GM21717 (cell line): ENCODE results near the gene SPOCK3.

Experiments used
- ATAC-seq: cut with Tn5 transposase; IDR thresholded peaks from one replicate; pipeline ENCODE4 v1.9.1; 2021; ENCODE audit warnings: mild to moderate bottlenecking, moderate library complexity; ENCODE audit not compliant: unreplicated experiment

Gene SPOCK3

GRCh38 chr4:167041524-167041923 lies 192.8 kb downstream of the SPOCK3 start:
- ATAC-seq = no peak

GRCh38 chr4:167035390-167035789 lies 198.9 kb downstream of the SPOCK3 start:
- no peak for ATAC-seq

GRCh38 chr4:167034983-167035382 lies 199.3 kb downstream of the SPOCK3 start:
- no peak for ATAC-seq

- no peak for ATAC-seq
Observed at GRCh38 chr4:167032871-167033270, 201.4 kb downstream of the SPOCK3 start.

DNA sequence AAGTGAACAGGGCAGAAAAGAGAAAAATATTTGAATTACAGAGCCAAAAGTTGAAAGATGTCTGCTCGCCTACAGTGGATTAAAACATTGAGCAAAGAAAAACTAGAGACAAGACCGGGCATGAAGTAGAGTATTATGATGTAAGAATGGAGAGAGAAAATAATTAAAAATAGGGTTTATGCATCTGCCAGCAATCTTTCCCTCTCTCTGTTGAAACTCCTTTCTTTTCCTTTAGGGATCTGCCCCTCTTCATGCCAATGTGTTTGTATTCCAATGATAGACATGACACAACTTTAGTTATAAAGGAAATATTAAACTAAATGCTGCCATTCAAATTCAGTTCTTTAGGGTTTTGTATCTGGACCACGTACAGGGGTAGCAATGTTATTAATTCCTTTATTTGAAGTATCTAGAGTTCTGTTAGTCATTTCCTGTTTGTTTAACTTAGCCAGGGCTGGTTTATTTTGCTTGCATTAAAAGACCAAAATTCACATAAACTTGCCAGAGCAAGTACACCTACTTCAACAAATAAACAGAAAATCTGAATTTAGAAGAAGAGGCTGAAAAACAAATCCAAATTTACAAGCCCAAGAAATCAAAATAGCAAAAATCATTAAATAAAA lies 202.6 kb downstream of the SPOCK3 start:
- no peak for ATAC-seq

GRCh38 chr4:167028976-167029375 lies 205.3 kb downstream of the SPOCK3 start:
- no peak for ATAC-seq

DNA sequence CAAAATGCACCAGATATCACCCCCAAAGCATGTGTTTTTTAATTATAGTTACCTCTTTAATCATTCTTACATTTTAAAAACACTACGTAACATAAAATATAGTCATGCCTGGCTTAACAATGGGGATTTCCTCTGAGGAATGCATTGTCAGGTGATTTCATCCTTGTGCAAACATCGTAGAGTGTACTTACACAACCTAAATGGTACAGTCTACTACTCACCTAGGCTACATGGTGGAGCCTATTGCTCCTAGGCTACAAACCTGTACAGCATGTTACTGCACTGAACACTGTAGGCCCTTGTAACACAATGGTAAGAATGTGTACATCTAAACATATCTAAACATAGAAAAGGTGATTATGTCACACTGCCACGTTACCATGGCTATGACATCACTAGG lies 208.6 kb downstream of the SPOCK3 start:
- ATAC-seq = no peak

DNA sequence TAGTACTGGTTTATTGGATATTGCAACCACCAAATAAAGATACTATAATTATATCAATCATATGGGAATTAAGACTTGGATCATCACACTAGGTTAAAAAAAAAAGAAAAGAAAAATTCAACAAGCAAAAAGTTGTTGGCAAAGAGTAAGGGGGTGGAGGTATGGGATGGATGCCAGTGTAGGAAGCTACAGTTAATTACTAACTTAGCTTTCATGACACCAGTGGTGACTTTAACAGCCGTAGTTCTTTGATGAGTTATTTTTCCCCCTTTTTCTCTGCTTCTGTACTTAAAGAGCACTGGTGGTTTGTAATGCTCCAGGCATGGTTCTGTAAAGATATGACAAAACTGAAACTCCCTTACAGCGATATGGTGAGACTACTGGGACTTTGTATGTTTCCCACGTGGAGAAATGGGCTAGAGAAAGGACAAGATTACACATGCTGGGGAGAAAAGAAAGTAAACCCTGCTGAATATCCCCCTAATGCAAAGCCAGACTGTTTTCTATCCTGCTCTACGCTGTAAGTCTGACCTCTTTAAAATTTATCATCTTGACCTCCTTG lies 210.8 kb downstream of the SPOCK3 start:
- no peak for ATAC-seq

GRCh38 chr4:167021545-167022155 lies 212.6 kb downstream of the SPOCK3 start:
- peak; percentile 73 for ATAC-seq

GRCh38 chr4:167020410-167020809 lies 213.9 kb downstream of the SPOCK3 start:
- no peak for ATAC-seq

DNA sequence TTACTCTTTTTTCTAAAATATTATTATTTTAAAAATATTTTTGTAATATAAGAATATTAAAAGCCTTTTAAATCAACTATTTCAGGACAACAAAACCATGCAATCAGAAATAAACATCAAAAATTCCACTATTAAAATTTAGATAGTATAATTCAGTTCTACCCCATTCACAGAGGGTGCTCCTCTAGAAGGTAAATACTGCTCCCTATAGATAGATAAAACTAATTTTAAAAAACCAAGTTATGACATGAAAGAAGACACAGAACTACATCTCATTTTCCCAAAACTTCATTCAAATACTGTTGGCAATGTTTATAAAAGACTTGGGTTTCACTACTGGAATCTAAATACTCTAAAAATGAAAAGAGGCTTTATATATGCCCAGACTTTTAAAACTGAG lies 219.3 kb downstream of the SPOCK3 start:
- ATAC-seq = no peak

DNA sequence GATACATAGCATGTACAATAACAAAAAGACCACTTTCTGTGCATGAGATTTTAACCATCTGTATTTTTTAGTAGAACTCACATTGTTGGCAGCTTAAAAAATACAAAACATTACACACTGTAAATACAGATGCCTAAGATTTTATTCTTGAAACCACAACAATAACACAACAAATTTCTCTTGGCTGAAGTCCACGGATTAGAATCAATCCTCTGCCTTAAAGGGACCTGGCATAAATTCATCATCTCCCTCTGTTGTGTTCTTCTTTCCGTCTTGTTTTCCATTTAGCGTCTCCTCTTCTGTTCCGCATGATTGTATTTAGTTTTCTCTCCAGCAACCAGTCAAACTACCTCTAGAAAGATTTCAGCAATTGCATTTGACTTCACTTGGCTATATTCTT lies 231.0 kb downstream of the SPOCK3 start:
- ATAC-seq = no peak

GRCh38 chr4:167000141-167000852 lies 234.0 kb downstream of the SPOCK3 start:
- ATAC-seq = no peak

- ATAC-seq = no peak
Observed at GRCh38 chr4:166996216-166996615, 238.1 kb downstream of the SPOCK3 start.

DNA sequence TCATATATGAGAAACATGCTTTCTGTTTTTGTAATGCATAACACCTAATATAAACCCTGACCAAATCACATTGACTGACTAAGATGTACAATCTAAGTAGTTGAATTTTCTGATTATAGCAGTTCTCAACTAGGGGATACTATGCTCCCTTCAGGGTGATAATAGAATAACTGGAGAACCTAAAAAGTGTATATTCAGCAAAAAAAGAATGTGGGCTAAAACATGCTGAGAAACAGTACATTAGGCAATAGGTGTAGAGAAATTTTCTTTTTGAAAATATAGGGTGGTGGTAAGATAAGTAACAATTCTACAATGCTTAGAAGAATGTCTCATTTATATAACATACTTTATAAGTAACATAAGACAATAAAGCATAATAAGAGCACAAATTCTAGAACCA lies 239.6 kb downstream of the SPOCK3 start:
- ATAC-seq = no peak

GRCh38 chr4:166991006-166991561 lies 243.2 kb downstream of the SPOCK3 start:
- no peak for ATAC-seq

- ATAC-seq = no peak
Observed at GRCh38 chr4:166989886-166990285, 244.4 kb downstream of the SPOCK3 start.

DNA sequence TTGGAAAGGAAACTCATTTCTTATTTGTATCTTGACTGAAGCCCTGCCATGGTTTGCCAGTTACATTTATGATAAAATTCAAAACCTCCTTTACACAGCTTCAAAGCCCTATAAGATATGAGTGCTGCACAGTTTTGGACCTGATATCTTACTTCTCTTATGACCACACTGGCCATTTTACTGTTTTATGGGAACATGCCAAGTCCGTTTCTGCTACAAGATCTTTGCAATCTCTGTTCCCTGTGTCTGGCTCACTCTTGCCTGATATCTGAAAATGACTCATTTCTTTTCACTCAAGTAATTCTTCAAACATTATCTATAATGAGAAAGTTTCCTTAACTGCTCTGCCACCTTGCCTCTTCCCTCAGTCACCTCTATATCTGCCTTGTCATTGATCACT lies 247.3 kb downstream of the SPOCK3 start:
- no peak for ATAC-seq

GRCh38 chr4:166981847-166982246 lies 252.4 kb downstream of the SPOCK3 start:
- ATAC-seq = no peak

GRCh38 chr4:166980419-166980818 lies 253.9 kb downstream of the SPOCK3 start:
- no peak for ATAC-seq

GRCh38 chr4:166977596-166977995 lies 256.7 kb downstream of the SPOCK3 start:
- ATAC-seq = no peak

GRCh38 chr4:166972071-166972470 lies 262.2 kb downstream of the SPOCK3 start:
- peak; percentile 52 for ATAC-seq
